Stomach (tissue), 4 donors: ENCODE measurements around the gene SFMBT2.

Experiments used
- CTCF ChIP-seq, 7 experiments: fragments of 450-650 bp in 4 of 7; fragments of 200-600 bp in 3 of 7; sonication (generic) in 3 of 7; IDR thresholded peaks; one replicate each; pipeline ENCODE4 v1.5.1; 2016 to 2019; ENCODE audit warnings: antibody characterized with exemption in 7 of 7, control low read depth in 2 of 7, mild to moderate bottlenecking in 1 of 7
- EP300 ChIP-seq: sonication (generic); formaldehyde crosslinking; IDR thresholded peaks from one replicate; pipeline ENCODE4 v1.6.1; 2017; ENCODE audit warnings: antibody characterized with exemption
- POLR2A ChIP-seq, 4 donors: fragments of 450-650 bp; IDR thresholded peaks; one replicate each; pipeline ENCODE4 v1.6.1; 2016; ENCODE audit warnings: antibody characterized with exemption in 4 of 4, control low read depth in 2 of 4, mild to moderate bottlenecking in 1 of 4, moderate library complexity in 1 of 4
- POLR2AphosphoS5 ChIP-seq, 3 donors: sonication (generic); formaldehyde crosslinking; IDR thresholded peaks; one replicate each; pipeline ENCODE4 v1.6.1; 2016; ENCODE audit warnings: antibody characterized with exemption in 3 of 3

GRCh38 chr10:7417103-7417623, 6.3 kb upstream of the SFMBT2 start:
- no peak for TF ChIP-seq POLR2AphosphoS5 (IDR thresholded peaks at IDR 0.05)
- TF ChIP-seq CTCF (IDR thresholded peaks at IDR 0.05): peak in 3 of 7 experiments; percentile 24 to 45 (median 26)
- TF ChIP-seq POLR2A (IDR thresholded peaks at IDR 0.05): no peak
- TF ChIP-seq EP300: no peak
